HG03095 (cell line): Measurements from ENCODE around the gene ADAMTS13.
A peak's percentile ranks its signal among the peaks of the same experiment; 100 is the strongest.

Experiments used
- ATAC-seq: cut with Tn5 transposase; IDR thresholded peaks from one replicate; pipeline ENCODE4 v1.9.1; 2021; ENCODE audit warnings: moderate library complexity; ENCODE audit not compliant: unreplicated experiment

ADAMTS13 gene

DNA sequence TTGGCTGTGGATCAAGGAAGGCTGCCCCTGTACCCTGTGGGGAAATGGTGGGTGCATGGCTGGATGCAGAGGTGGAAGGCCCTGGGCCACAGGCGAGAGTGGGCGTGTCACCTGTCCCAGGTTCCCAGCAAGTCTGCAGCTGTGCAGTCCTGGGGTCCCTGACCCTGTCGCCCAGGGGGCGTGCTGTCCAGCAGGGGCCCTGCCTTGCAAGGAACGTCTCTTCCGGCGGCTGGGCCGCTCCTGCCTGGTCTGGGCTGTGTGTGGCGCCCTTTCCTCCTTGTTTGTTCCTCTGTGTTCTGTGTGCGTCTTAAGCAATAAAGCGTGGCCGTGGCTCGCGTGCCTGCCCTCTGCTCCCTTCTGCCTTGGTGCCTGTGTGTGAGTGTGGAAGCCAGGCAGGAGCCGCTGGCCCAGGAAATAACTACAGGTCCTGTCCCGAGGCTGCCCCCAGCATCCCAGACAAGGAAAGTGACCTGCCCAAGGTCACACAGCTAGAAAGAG, 48.3 kb downstream of the ADAMTS13 start:
- ATAC-seq, result no peak

GRCh38 chr9:133470988-133471387, 48.8 kb downstream of the ADAMTS13 start:
- ATAC-seq, result no peak

DNA sequence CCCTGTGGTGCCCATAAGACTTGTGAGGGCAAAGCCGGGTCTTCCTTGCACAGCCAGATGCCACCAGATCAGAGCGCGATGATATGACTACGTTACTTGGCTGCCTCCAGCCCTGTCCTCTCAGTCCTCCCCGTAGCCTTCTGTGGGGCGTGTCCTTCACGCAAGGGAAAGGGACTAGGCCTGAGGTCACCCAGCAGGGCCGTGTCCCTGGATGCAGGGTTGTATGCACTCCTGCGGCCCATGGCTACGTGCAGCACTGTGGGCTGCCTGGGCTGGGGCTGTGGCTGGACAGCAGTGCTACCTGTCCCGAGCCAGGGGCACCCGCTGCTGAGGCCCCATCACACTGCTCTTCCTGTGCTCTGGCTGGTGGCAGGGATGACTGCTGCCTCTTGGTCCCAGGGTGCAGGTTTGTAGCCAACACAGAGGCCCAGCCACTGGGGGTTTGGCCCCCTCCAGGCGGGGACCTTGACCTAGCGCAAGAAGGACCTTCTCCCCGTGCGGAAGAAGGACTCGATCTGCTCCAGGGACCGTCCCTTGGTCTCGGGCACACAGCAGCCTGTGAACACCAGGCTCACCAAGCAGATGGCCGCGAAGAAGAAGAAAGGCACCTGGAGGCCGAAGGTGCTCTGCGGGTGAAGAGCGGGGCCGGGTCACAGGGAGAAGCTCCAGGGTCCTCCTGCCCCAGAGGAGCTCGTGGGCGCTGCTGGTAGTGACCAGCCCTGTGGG, 49.5 kb downstream of the ADAMTS13 start:
- no peak for ATAC-seq

- ATAC-seq, result no peak
These were observed 50.1 kb downstream of the ADAMTS13 start for GRCh38 chr9:133472277-133472645.

GRCh38 chr9:133472753-133473378, 50.7 kb downstream of the ADAMTS13 start:
- no peak for ATAC-seq

- no peak for ATAC-seq
These were observed 51.6 kb downstream of the ADAMTS13 start for GRCh38 chr9:133473743-133474142.

DNA sequence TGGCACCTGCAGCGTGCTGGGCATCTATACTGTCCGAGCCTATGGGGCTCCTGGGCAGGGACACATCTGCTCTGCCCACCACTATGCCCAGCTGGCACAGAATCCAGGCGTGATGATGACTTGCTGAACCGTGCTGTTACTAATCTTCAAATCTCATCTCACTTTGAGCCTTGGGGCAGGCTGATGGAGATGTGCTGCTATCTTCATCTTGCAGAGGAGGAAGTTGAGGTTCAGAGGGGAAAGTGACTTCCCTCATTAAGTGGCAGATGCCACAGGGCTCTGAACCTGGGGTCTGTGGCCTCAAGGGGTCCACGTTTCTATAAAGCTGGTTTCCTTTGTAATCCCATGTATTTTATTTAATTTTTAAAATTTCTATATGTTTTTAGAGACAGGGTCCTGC, 52.0 kb downstream of the ADAMTS13 start:
- no peak for ATAC-seq

- no peak for ATAC-seq
These were observed 52.7 kb downstream of the ADAMTS13 start for GRCh38 chr9:133474853-133475252.

GRCh38 chr9:133475292-133476012, 53.3 kb downstream of the ADAMTS13 start:
- no peak for ATAC-seq

DNA sequence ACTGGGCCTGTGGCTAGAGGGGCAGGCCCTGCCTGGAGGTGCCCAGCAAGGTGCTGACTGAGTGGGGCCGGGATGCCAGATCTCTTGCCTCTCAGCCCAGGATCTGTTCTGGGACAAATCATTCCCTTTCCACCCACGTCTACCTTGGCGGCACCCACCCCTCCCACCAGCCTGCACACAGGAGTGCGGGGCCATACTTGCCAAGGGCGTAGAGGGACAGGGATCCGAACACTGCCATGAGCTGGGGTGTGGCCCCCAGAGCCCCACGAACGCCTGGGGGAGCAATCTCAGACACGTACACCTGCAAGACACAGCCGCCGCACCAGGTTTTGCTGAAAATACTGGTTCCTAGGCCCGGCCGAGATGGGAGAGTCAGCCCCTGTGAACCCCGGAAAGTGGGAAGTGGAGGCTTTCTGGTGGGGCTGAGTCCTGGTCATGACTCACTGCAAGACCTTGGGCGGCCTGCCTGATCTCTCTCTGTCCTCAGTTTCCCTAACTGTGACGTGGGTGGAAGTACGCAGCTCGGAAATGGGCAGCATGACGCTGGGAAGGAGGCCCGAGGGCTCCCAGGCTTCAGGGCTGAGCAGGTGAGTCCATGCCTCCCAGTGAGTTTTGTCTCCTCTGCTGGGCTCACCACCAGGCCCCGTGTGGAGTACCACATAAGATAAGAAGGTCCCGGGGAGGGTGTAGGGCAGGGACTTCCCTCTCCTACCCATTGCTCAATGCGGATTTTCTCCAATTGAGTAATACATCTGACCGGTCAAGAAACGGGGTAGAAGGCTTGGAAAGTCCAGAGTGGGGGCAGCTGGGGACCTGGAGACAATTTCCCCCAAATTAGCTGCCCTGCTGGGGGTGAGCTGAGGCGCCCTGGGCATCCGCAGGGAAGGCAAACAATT, 54.1 kb downstream of the ADAMTS13 start:
- no peak for ATAC-seq

DNA sequence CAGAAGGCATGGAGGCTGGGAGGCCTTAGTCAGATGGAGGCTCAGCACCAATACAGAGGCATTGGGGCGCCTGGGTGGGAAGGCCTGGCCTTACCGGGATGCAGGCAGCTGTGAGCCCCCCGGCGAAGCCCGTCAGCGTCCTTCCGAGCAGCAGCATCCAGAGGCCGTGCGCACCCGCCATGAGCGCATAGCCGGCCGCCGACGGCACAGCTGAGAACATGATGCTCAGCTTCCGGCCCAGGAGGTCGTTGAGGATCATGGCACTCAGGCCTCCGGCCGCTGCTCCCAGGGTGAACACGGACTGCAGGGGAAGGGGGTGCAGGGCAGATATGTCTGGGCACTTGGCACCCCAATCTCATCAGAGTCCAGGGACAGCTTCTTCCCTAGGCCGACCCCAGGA, 54.8 kb downstream of the ADAMTS13 start:
- ATAC-seq, result no peak

DNA sequence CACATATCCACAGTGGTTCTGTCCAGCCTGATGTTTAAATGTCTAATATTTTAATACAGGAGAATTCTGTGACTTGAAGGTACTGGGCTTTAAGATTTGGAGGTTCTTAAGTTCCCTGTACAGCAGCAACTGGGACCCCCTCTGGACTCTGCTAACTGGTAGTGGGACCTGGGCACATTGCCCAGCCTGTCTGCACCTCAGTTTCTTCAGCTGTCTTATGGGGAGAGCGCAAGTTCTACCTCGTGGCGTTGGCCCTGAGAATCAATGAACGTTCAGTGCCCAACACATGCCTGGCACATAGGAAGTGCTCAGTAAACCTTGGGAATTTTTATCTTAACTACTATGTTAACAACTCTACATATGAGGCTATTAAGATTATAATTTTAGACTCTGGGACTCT, 55.3 kb downstream of the ADAMTS13 start:
- no peak for ATAC-seq

GRCh38 chr9:133477992-133478850, 56.1 kb downstream of the ADAMTS13 start:
- peak; percentile 30 for ATAC-seq

DNA sequence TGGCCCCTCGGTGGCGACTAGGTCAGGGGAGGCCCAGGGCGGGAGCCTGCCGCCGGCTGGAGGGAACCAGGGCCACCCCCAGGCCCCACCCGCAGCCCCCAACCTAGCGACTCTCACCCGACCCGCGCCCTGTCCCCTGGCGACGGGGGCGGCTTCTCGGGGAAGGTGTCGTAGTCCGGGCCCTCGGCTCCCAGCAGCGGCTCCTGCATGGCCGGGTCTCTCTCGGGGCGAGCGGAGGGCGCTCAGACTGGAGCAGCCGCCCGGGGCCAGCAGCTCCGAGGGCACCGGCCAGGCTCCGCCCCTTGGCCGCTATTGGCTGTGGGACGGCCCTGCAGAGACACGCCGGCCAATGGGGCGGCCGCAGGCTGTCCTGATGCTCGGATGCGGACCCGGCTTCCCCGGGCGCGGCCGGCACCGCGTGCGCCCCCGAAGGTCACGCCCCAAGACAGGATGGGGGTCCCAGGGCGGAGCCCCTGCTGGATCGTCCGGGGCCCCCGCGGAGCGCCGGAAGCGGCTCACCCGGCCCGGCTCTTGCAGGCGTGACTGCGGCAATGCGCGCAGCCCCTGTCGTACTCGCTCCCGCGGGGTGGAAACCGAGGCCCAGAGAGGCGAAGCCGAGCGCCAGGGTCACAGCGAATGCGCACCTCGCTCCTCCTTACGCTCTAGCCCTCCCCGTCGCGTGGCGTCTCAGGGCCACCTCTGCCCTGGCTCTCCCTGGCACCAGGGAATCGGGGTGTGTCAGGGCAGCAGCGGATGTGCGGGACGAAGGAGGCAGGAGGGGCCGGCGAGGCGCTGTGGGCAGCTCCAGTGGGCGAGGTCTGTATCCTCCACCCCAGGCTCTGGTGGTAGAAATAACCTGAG, 56.9 kb downstream of the ADAMTS13 start, which contains the start of gene SLC2A6:
TSS of gene SLC2A6 (minus strand) at position 249 of the 861 bp plus-strand sequence. CDS start at position 209, 40 bp downstream.
- peak; percentile 87 for ATAC-seq

GRCh38 chr9:133483611-133484010, 61.4 kb downstream of the ADAMTS13 start:
- ATAC-seq, result no peak

DNA sequence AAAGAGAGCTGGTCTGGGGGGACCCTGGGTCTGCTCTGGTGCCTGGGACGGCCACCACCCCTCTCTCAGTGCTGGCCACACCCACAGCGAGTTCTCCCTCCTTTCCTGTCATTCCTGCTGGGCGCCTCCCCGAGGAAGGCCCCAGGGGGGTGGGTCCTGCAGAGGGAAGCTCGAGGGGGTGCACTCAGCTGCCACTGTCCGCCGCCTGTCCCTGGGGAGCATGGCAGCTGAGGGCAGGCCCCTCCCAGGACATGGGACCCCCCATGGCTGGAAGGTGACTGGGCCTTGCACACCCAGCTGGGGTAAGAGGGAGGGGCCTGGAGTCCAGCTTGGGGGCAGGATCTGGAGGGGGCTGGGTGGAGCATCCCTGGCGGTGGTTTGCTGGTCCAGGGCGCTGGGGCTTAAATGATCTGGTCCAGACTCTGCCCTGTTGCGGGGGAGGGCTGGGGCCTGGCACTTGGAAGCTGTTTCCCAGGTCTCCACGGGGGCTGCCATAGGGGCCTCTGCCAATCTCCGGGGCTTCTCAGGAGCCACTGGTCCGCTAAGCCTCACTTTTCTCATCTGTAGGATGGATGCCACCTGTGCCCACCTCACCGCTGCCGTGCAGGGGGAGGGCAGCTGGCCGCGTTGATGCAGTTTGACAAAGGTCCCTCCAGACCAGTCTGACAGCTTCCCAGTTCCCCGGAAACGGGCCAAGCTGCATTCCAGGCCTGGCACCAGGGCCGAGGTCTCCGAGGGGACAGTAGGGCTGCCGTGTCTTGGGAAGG, 62.7 kb downstream of the ADAMTS13 start:
- ATAC-seq, result no peak

- no peak for ATAC-seq
These were observed 63.5 kb downstream of the ADAMTS13 start for GRCh38 chr9:133485531-133486260.
